H9 (cell line): ENCODE data around the gene SLC22A17. TPM values are rescaled to one million over a fixed set of nuclear protein-coding genes. Genes with fewer than 3 reads are reported as not detected.

ENCODE experiments used
- DNase-seq: peaks from one replicate; pipeline ENCODE4 v3.0.0-alpha.2; 2017
- H2AFZ ChIP-seq: one replicate; pipeline ENCODE4 v1.6.1; 2013; ENCODE audit warnings: mild to moderate bottlenecking, low read length, control low read depth, moderate library complexity
- H2AK5ac ChIP-seq: 2 replicates; pipeline ENCODE4 v1.6.1; 2013; ENCODE audit warnings: low read length, control low read depth, mixed read lengths; ENCODE audit not compliant: insufficient read length
- H2BK120ac ChIP-seq: one replicate; pipeline ENCODE4 v1.6.1; 2013; ENCODE audit warnings: low read depth, mild to moderate bottlenecking, low read length, control low read depth, inconsistent platforms; ENCODE audit not compliant: poor library complexity, severe bottlenecking
- H2BK12ac ChIP-seq: 2 replicates; pipeline ENCODE4 v1.6.1; 2013; ENCODE audit warnings: low read length, control low read depth, mixed read lengths, low read depth; ENCODE audit not compliant: insufficient read length
- H2BK15ac ChIP-seq: 2 replicates; pipeline ENCODE4 v1.6.1; 2013; ENCODE audit warnings: low read depth, low read length, control low read depth
- H2BK20ac ChIP-seq: one replicate; pipeline ENCODE4 v1.6.1; 2013; ENCODE audit warnings: low read depth, mild to moderate bottlenecking, low read length, control low read depth, inconsistent platforms; ENCODE audit not compliant: poor library complexity, severe bottlenecking
- H2BK5ac ChIP-seq: 2 replicates; pipeline ENCODE4 v1.6.1; 2013; ENCODE audit warnings: low read length, control low read depth, mixed read lengths; ENCODE audit not compliant: insufficient read length
- H3K14ac ChIP-seq: 2 replicates; pipeline ENCODE4 v1.6.1; 2013; ENCODE audit warnings: low read length, control low read depth; ENCODE audit not compliant: insufficient read depth
- H3K18ac ChIP-seq: 2 replicates; pipeline ENCODE4 v1.6.1; 2013; ENCODE audit warnings: low read depth, mild to moderate bottlenecking, mixed read lengths, low read length, control low read depth; ENCODE audit not compliant: insufficient read length
- H3K23ac ChIP-seq: 2 replicates; pipeline ENCODE4 v1.6.1; 2013; ENCODE audit warnings: low read length, control low read depth, mixed read lengths, low read depth; ENCODE audit not compliant: insufficient read length
- H3K23me2 ChIP-seq: 2 replicates; pipeline ENCODE4 v1.6.1; 2013; ENCODE audit warnings: low read depth, mild to moderate bottlenecking, mixed read lengths, low read length, control low read depth; ENCODE audit not compliant: insufficient read length, poor library complexity, severe bottlenecking
- H3K27ac ChIP-seq: 2 replicates; pipeline ENCODE4 v1.5.1; 2013; ENCODE audit warnings: low read length, control low read depth, mixed read lengths, low read depth; ENCODE audit not compliant: insufficient read length
- H3K27me3 ChIP-seq: 2 replicates; pipeline ENCODE4 v1.6.1; 2013; ENCODE audit warnings: low read length, control low read depth, inconsistent platforms; ENCODE audit not compliant: insufficient read depth
- H3K4ac ChIP-seq: 2 replicates; pipeline ENCODE4 v1.6.1; 2013; ENCODE audit warnings: low read depth, mild to moderate bottlenecking, control low read depth, inconsistent platforms, low read length, moderate library complexity
- H3K4me1 ChIP-seq: 2 replicates; pipeline ENCODE4 v1.6.1; 2013; ENCODE audit warnings: low read length, control low read depth, inconsistent platforms; ENCODE audit not compliant: insufficient read depth
- H3K4me2 ChIP-seq: 2 replicates; pipeline ENCODE4 v1.6.1; 2013; ENCODE audit warnings: low read length, control low read depth, mixed read lengths; ENCODE audit not compliant: insufficient read length, insufficient read depth
- H3K56ac ChIP-seq: 2 replicates; pipeline ENCODE4 v1.6.1; 2013; ENCODE audit warnings: low read depth, mild to moderate bottlenecking, mixed read lengths, low read length, control low read depth; ENCODE audit not compliant: insufficient read length
- H3K79me1 ChIP-seq: 2 replicates; pipeline ENCODE4 v1.6.1; 2013; ENCODE audit warnings: low read depth, mild to moderate bottlenecking, moderate library complexity, low read length, control low read depth, inconsistent platforms; ENCODE audit not compliant: insufficient read depth, poor library complexity, severe bottlenecking
- H3K79me2 ChIP-seq: 2 replicates; pipeline ENCODE4 v1.6.1; 2013; ENCODE audit warnings: low read length, control low read depth, inconsistent platforms; ENCODE audit not compliant: insufficient read depth
- H3K9ac ChIP-seq: 2 replicates; pipeline ENCODE4 v1.6.1; 2013; ENCODE audit warnings: low read length, control low read depth, mixed read lengths; ENCODE audit not compliant: insufficient read length; ENCODE audit errors: extremely low read depth
- H3K9me3 ChIP-seq: one replicate; pipeline ENCODE4 v1.6.1; 2013; ENCODE audit warnings: low read depth, low read length, inconsistent platforms; ENCODE audit not compliant: control insufficient read depth
- H3T11ph ChIP-seq: one replicate; pipeline ENCODE4 v1.6.1; 2013; ENCODE audit warnings: mild to moderate bottlenecking, low read length, control low read depth, inconsistent platforms
- H4K20me1 ChIP-seq: one replicate; pipeline ENCODE4 v1.6.1; 2013; ENCODE audit not compliant: control insufficient read depth, insufficient read length, insufficient read depth
- H4K5ac ChIP-seq: 2 replicates; pipeline ENCODE4 v1.6.1; 2013; ENCODE audit warnings: low read depth, mild to moderate bottlenecking, mixed read lengths, low read length, control low read depth; ENCODE audit not compliant: insufficient read length
- H4K8ac ChIP-seq: replicated peaks from 2 replicates; pipeline ENCODE4 v1.6.1; 2013; ENCODE audit warnings: low read length, control low read depth, mixed read lengths, low read depth; ENCODE audit not compliant: insufficient read length
- H4K91ac ChIP-seq: 2 replicates; pipeline ENCODE4 v1.6.1; 2013; ENCODE audit warnings: low read depth, mild to moderate bottlenecking, moderate library complexity, mixed read lengths, low read length, control low read depth; ENCODE audit not compliant: insufficient read length
- H3K27ac Mint-ChIP-seq, 3 experiments: 2 replicates in 2 of 3; 3 replicates in 1 of 3; pipeline ENCODE4 v1.8.0; 2020 to 2021; ENCODE audit warnings: mixed read lengths in 3 of 3, mild to moderate bottlenecking in 1 of 3, moderate library complexity in 1 of 3
- H3K27me3 Mint-ChIP-seq: 2 replicates; pipeline ENCODE4 v1.8.0; 2021; ENCODE audit warnings: low read depth, mild to moderate bottlenecking, moderate library complexity, mixed read lengths
- H3K36me3 Mint-ChIP-seq, 3 experiments: 2 replicates in 2 of 3; 3 replicates in 1 of 3; pipeline ENCODE4 v1.8.0; 2020 to 2021; ENCODE audit warnings: low read depth in 3 of 3, mixed read lengths in 3 of 3; ENCODE audit not compliant: insufficient read depth in 1 of 3
- H3K4me1 Mint-ChIP-seq, 2 experiments: 2 replicates each; pipeline ENCODE4 v1.8.0; 2020; ENCODE audit warnings: mixed read lengths in 2 of 2
- H3K4me3 Mint-ChIP-seq, 2 experiments: 2 replicates in 1 of 2; 3 replicates in 1 of 2; pipeline ENCODE4 v1.8.0; 2020 to 2021; ENCODE audit warnings: mild to moderate bottlenecking in 2 of 2, mixed read lengths in 2 of 2, moderate library complexity in 1 of 2
- H3K9me3 Mint-ChIP-seq, 2 experiments: 2 replicates in 1 of 2; 3 replicates in 1 of 2; pipeline ENCODE4 v1.8.0; 2020; ENCODE audit warnings: mild to moderate bottlenecking in 2 of 2, mixed read lengths in 2 of 2, moderate library complexity in 1 of 2
- CTCF ChIP-seq: fragments of 200-600 bp; sonication (generic); conservative IDR thresholded peaks from 3 replicates; pipeline ENCODE4 v1.8.0; 2021; ENCODE audit warnings: antibody characterized with exemption, mild to moderate bottlenecking
- WGBS: extraction: QIAGEN DNeasy Blood & Tissue Kit; methylation state at CpG from one replicate; pipeline ENCODE4 v1.1.7; 2013; ENCODE audit warnings: missing lambda C conversion rate, low lambda C conversion rate, mixed read lengths; ENCODE audit not compliant: insufficient read length; ENCODE audit errors: extremely low coverage; 5-methylcytosine and 5-hydroxymethylcytosine counted together
- total RNA-seq: library from RNA; stranded (reverse); gene quantifications from 2 replicates; pipeline ENCODE4 v1.2.1, GENCODE V29; 2021

The SLC22A17 gene
- total RNA-seq, 1 experiment from 2014 or later, result 33.0 TPM

- no CpG with 5 or more reads among the region's 6 CpGs for WGBS
Measured at GRCh38 chr14:23354990-23355389, 2.3 kb upstream of the SLC22A17 start.

More at GRCh38 chr14:23354990-23355389, 2.3 kb upstream of the SLC22A17 start:
- H3K4ac ChIP-seq, result no peak overlapping the region
- H3K79me1 ChIP-seq, result no peaks in the 10 kb centered on the region
- H3K23ac ChIP-seq, result no peak overlapping the region
- H4K5ac ChIP-seq, result no peak overlapping the region
- peaks cover 19 to 38% (median 31%) of the 10 kb centered on the region in 3 experiments for H3K36me3 Mint-ChIP-seq
- peaks cover 39% of the 10 kb centered on the region for H3K27me3 Mint-ChIP-seq
- peaks cover 12 to 14% of the 10 kb centered on the region in 2 experiments for H3K4me1 Mint-ChIP-seq
- H4K8ac ChIP-seq, result no peak overlapping the region
- H4K91ac ChIP-seq, result no peak overlapping the region
- H3K18ac ChIP-seq, result no peak overlapping the region
- H3K56ac ChIP-seq, result no peak overlapping the region
- H3K27me3 ChIP-seq, result no peaks in the 10 kb centered on the region; the same call in 1 of the 2 replicates
- no peak for TF ChIP-seq CTCF
- no peak overlapping the region for H3K9ac ChIP-seq
- H3T11ph ChIP-seq, result no peak overlapping the region
- H2BK120ac ChIP-seq, result no peak overlapping the region
- 0 out of 2 replicates have a peak, but pooled peaks cover 2% of the 10 kb centered on the region for H3K4me1 ChIP-seq
- no peak overlapping the region for H3K4me2 ChIP-seq
- no peak overlapping the region for H2BK15ac ChIP-seq
- no peak overlapping the region for H3K27ac Mint-ChIP-seq
- H2BK12ac ChIP-seq, result no peak overlapping the region
- no peaks in the 10 kb centered on the region; a peak in 2 of 5 replicates for H3K9me3 Mint-ChIP-seq
- H2AK5ac ChIP-seq, result no peak overlapping the region
- no peak for DNase-seq
- no peak overlapping the region for H3K27ac ChIP-seq
- H3K14ac ChIP-seq, result no peak overlapping the region
- no peaks in the 10 kb centered on the region for H3K9me3 ChIP-seq
- H3K23me2 ChIP-seq, result peaks cover 5% of the 10 kb centered on the region
- H2BK5ac ChIP-seq, result no peak overlapping the region
- H3K79me2 ChIP-seq, result no peaks in the 10 kb centered on the region
- H2AFZ ChIP-seq, result no peak overlapping the region
- no peak overlapping the region for H2BK20ac ChIP-seq
- H4K20me1 ChIP-seq, result no peaks in the 10 kb centered on the region
- H3K4me3 Mint-ChIP-seq, result no peak overlapping the region
